ENCODE results near the gene SAMD13.

GRCh38 chr1:84345220-84345619, 43.7 kb downstream of the SAMD13 start:
- TF ChIP-seq POLR2A (IDR thresholded peaks at IDR 0.05) (no peak), CTCF (IDR thresholded peaks at IDR 0.05) (no peak)

Data from gastroesophageal sphincter (tissue), 3 donors.